GM12878 (cell line): ENCODE results near the gene EGR1. TPM values are rescaled to one million over a fixed set of nuclear protein-coding genes. Genes with fewer than 3 reads are reported as not detected.
A peak's percentile ranks its signal among the peaks of the same experiment; 100 is the strongest.

Experiments used
- ETV6 ChIP-seq, 2 experiments: fragments of 450-650 bp in 1 of 2; IDR thresholded peaks in 1 of 2; conservative IDR thresholded peaks in 1 of 2; 2 replicates each; pipeline ENCODE4 v1.6.1; 2014; ENCODE audit warnings: antibody characterized with exemption in 1 of 2, borderline replicate concordance in 1 of 2, low read depth in 1 of 2, mild to moderate bottlenecking in 1 of 2, moderate library complexity in 1 of 2
- EZH2 ChIP-seq: IDR thresholded peaks from 2 replicates; pipeline ENCODE4 v1.6.1; 2012; ENCODE audit warnings: low read depth, mild to moderate bottlenecking, control low read depth, inconsistent platforms, low read length, borderline replicate concordance; ENCODE audit not compliant: control insufficient read depth
- FOXK2 ChIP-seq: fragments of 450-650 bp; IDR thresholded peaks from 2 replicates; pipeline ENCODE4 v1.6.1; 2017; ENCODE audit warnings: mild to moderate bottlenecking, moderate library complexity
- HDAC6 ChIP-seq: fragments of 200-600 bp; sonication (generic); IDR thresholded peaks from one replicate; pipeline ENCODE4 v1.8.0; 2017; ENCODE audit warnings: antibody characterized with exemption; ENCODE audit not compliant: unreplicated experiment
- HDGF ChIP-seq: fragments of 450-650 bp; IDR thresholded peaks from 2 replicates; pipeline ENCODE4 v1.6.1; 2016; ENCODE audit warnings: antibody characterized with exemption
- KAT2A ChIP-seq: conservative IDR thresholded peaks from 2 replicates; pipeline ENCODE4 v1.6.1; 2011; ENCODE audit warnings: low read depth, low read length; ENCODE audit not compliant: control insufficient read depth
- KDM1A ChIP-seq: fragments of 200-600 bp; sonication (generic); IDR thresholded peaks from 2 replicates; pipeline ENCODE4 v1.6.1; 2016; ENCODE audit warnings: borderline replicate concordance
- polyA plus RNA-seq, 11 experiments: library from polyadenylated mRNA; depleted of rRNA in 4 of 11; unstranded in 6 of 11; stranded (reverse) in 5 of 11; fragments of >200 nt; fragmentation: Nextera tagmentation in 4 of 11; fragmentation: Illumina TruSeq in 1 of 11; extraction: Ambion mirVana in 4 of 11; extraction: Trizol in 1 of 11; gene quantifications; 1 replicate in 1 of 11; 2 replicates in 10 of 11; pipeline versions ENCODE4 v1.2.1 to v1.2.3, GENCODE V29; 2011 to 2016; ENCODE audit warnings: inconsistent platforms in 2 of 11, missing spikeins in 2 of 11, low read depth in 1 of 11
- total RNA-seq, 4 experiments: library from RNA; depleted of rRNA in 3 of 4; stranded (reverse); fragments of >200 nt in 3 of 4; fragmentation: Illumina TruSeq in 1 of 4; extraction: Trizol in 1 of 4; gene quantifications; 2 replicates each; pipeline versions ENCODE4 v1.2.1 to v1.2.3, GENCODE V29; 2013 to 2021
- TF ChIP-seq, protein P1 (sequence below): IDR thresholded peaks from 2 replicates; pipeline ENCODE4 v1.6.1; 2012; ENCODE audit warnings: low read depth, low read length, improper control_type of control experiment
- TF ChIP-seq, protein P2 (sequence below): IDR thresholded peaks from 2 replicates; pipeline ENCODE4 v1.6.1; 2012; ENCODE audit warnings: mild to moderate bottlenecking, low read depth, low read length
- TF ChIP-seq, protein P3 (sequence below): fragments of 450-650 bp; formaldehyde crosslinking; IDR thresholded peaks from 2 replicates; pipeline ENCODE4 v1.4.0; 2020; ENCODE audit warnings: mild to moderate bottlenecking, moderate library complexity
- TF ChIP-seq, protein P4 (sequence below): fragments of 450-650 bp; IDR thresholded peaks from 2 replicates; pipeline ENCODE4 v1.6.1; 2016; ENCODE audit warnings: mild to moderate bottlenecking
- TF ChIP-seq, protein P5 (sequence below): fragments of 450-650 bp; IDR thresholded peaks from 2 replicates; pipeline ENCODE4 v1.6.1; 2017; ENCODE audit warnings: mild to moderate bottlenecking, moderate library complexity
- TF ChIP-seq, protein P6 (sequence below): fragments of 450-650 bp; IDR thresholded peaks from 2 replicates; pipeline ENCODE4 v1.6.1; 2017; ENCODE audit warnings: mild to moderate bottlenecking, low read depth, inconsistent platforms; ENCODE audit not compliant: poor library complexity, severe bottlenecking

Gene EGR1
- total and polyA plus RNA-seq, 10 of the 15 experiments (the other 5 are each of a cell fraction or from before 2014, with no cell fraction given): 0.89 to 7.3 (median 2.5) TPM

DNA sequence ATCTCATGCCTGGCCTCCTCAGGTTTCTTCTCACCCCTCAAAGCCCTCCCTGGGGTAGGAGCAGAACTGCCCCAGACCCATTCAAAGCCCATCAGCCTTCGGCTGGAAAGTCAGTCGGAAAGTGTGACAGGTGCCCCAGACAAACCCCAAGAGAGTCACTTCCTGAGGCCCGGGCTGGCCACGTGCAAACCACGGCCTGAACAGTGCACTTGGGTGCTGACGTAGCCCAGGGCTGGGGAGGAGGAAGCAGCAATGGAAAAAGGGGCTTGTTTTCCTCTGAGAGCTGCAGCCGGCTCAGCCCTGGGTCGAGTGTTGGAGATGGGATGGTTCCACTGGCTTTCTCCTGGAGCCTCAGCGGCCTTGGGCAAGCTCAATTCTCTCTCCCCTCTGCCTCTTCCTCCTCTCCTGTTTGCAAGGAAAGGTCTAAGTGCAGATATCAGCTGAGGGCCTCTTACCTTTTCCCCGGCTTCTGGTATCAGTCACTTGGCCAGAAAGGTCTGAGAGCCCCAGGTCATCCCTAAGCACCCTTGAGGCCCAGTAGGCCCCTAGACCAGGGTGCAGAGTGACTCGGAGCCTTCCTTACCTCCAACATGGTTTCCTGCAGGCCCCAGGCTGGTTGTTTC lies 5.9 kb upstream of the EGR1 start (continued):
- TF ChIP-seq, protein P1, sequence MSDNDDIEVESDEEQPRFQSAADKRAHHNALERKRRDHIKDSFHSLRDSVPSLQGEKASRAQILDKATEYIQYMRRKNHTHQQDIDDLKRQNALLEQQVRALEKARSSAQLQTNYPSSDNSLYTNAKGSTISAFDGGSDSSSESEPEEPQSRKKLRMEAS: peak; percentile 70; the same call in 1 of the 2 replicates
- TF ChIP-seq, protein P2, sequence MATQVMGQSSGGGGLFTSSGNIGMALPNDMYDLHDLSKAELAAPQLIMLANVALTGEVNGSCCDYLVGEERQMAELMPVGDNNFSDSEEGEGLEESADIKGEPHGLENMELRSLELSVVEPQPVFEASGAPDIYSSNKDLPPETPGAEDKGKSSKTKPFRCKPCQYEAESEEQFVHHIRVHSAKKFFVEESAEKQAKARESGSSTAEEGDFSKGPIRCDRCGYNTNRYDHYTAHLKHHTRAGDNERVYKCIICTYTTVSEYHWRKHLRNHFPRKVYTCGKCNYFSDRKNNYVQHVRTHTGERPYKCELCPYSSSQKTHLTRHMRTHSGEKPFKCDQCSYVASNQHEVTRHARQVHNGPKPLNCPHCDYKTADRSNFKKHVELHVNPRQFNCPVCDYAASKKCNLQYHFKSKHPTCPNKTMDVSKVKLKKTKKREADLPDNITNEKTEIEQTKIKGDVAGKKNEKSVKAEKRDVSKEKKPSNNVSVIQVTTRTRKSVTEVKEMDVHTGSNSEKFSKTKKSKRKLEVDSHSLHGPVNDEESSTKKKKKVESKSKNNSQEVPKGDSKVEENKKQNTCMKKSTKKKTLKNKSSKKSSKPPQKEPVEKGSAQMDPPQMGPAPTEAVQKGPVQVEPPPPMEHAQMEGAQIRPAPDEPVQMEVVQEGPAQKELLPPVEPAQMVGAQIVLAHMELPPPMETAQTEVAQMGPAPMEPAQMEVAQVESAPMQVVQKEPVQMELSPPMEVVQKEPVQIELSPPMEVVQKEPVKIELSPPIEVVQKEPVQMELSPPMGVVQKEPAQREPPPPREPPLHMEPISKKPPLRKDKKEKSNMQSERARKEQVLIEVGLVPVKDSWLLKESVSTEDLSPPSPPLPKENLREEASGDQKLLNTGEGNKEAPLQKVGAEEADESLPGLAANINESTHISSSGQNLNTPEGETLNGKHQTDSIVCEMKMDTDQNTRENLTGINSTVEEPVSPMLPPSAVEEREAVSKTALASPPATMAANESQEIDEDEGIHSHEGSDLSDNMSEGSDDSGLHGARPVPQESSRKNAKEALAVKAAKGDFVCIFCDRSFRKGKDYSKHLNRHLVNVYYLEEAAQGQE: no peak
- TF ChIP-seq, protein P3, sequence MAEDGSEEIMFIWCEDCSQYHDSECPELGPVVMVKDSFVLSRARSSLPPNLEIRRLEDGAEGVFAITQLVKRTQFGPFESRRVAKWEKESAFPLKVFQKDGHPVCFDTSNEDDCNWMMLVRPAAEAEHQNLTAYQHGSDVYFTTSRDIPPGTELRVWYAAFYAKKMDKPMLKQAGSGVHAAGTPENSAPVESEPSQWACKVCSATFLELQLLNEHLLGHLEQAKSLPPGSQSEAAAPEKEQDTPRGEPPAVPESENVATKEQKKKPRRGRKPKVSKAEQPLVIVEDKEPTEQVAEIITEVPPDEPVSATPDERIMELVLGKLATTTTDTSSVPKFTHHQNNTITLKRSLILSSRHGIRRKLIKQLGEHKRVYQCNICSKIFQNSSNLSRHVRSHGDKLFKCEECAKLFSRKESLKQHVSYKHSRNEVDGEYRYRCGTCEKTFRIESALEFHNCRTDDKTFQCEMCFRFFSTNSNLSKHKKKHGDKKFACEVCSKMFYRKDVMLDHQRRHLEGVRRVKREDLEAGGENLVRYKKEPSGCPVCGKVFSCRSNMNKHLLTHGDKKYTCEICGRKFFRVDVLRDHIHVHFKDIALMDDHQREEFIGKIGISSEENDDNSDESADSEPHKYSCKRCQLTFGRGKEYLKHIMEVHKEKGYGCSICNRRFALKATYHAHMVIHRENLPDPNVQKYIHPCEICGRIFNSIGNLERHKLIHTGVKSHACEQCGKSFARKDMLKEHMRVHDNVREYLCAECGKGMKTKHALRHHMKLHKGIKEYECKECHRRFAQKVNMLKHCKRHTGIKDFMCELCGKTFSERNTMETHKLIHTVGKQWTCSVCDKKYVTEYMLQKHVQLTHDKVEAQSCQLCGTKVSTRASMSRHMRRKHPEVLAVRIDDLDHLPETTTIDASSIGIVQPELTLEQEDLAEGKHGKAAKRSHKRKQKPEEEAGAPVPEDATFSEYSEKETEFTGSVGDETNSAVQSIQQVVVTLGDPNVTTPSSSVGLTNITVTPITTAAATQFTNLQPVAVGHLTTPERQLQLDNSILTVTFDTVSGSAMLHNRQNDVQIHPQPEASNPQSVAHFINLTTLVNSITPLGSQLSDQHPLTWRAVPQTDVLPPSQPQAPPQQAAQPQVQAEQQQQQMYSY (CRISPR knock-in tag): no peak
- no peak for TF ChIP-seq KDM1A
- no peak for TF ChIP-seq ETV6 (conservative IDR thresholded peaks at IDR 0.05 in 1 of 2, IDR thresholded peaks at IDR 0.05 in 1 of 2; ENCODE audit: borderline replicate concordance in 1 of 2, low read depth in 1 of 2)
- TF ChIP-seq KAT2A: no peak
- no peak for TF ChIP-seq EZH2
- TF ChIP-seq, protein P4, sequence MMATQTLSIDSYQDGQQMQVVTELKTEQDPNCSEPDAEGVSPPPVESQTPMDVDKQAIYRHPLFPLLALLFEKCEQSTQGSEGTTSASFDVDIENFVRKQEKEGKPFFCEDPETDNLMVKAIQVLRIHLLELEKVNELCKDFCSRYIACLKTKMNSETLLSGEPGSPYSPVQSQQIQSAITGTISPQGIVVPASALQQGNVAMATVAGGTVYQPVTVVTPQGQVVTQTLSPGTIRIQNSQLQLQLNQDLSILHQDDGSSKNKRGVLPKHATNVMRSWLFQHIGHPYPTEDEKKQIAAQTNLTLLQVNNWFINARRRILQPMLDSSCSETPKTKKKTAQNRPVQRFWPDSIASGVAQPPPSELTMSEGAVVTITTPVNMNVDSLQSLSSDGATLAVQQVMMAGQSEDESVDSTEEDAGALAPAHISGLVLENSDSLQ: peak; percentile 20; the same call in 1 of the 2 replicates
- TF ChIP-seq, protein P5, sequence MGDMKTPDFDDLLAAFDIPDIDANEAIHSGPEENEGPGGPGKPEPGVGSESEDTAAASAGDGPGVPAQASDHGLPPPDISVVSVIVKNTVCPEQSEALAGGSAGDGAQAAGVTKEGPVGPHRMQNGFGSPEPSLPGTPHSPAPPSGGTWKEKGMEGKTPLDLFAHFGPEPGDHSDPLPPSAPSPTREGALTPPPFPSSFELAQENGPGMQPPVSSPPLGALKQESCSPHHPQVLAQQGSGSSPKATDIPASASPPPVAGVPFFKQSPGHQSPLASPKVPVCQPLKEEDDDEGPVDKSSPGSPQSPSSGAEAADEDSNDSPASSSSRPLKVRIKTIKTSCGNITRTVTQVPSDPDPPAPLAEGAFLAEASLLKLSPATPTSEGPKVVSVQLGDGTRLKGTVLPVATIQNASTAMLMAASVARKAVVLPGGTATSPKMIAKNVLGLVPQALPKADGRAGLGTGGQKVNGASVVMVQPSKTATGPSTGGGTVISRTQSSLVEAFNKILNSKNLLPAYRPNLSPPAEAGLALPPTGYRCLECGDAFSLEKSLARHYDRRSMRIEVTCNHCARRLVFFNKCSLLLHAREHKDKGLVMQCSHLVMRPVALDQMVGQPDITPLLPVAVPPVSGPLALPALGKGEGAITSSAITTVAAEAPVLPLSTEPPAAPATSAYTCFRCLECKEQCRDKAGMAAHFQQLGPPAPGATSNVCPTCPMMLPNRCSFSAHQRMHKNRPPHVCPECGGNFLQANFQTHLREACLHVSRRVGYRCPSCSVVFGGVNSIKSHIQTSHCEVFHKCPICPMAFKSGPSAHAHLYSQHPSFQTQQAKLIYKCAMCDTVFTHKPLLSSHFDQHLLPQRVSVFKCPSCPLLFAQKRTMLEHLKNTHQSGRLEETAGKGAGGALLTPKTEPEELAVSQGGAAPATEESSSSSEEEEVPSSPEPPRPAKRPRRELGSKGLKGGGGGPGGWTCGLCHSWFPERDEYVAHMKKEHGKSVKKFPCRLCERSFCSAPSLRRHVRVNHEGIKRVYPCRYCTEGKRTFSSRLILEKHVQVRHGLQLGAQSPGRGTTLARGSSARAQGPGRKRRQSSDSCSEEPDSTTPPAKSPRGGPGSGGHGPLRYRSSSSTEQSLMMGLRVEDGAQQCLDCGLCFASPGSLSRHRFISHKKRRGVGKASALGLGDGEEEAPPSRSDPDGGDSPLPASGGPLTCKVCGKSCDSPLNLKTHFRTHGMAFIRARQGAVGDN: peak; percentile 95
- TF ChIP-seq HDGF: no peak
- no peak for TF ChIP-seq FOXK2
- TF ChIP-seq HDAC6: no peak
- TF ChIP-seq, protein P6, sequence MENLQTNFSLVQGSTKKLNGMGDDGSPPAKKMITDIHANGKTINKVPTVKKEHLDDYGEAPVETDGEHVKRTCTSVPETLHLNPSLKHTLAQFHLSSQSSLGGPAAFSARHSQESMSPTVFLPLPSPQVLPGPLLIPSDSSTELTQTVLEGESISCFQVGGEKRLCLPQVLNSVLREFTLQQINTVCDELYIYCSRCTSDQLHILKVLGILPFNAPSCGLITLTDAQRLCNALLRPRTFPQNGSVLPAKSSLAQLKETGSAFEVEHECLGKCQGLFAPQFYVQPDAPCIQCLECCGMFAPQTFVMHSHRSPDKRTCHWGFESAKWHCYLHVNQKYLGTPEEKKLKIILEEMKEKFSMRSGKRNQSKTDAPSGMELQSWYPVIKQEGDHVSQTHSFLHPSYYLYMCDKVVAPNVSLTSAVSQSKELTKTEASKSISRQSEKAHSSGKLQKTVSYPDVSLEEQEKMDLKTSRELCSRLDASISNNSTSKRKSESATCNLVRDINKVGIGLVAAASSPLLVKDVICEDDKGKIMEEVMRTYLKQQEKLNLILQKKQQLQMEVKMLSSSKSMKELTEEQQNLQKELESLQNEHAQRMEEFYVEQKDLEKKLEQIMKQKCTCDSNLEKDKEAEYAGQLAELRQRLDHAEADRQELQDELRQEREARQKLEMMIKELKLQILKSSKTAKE: no peak
